B cell (primary cell): ENCODE measurements around the gene NPEPPS.
"Not testable (repeated sequence)": the region's sequence is repeated elsewhere in the genome, so short reads cannot be mapped to it uniquely, and the experiment has no call there.

Experiments
- CTCF ChIP-seq: fragments of 200-600 bp; IDR thresholded peaks from one replicate; pipeline ENCODE4 v1.8.0; 2022; ENCODE audit warnings: antibody characterized with exemption, mild to moderate bottlenecking
- EZH2 ChIP-seq: IDR thresholded peaks from 2 replicates; pipeline ENCODE4 v1.6.1; 2012; ENCODE audit warnings: borderline replicate concordance, low read depth, mild to moderate bottlenecking, moderate library complexity, low read length; ENCODE audit not compliant: insufficient read depth, poor library complexity, severe bottlenecking

GRCh38 chr17:47562406-47562705, 31.4 kb downstream of the NPEPPS start:
- TF ChIP-seq CTCF, EZH2: not testable (repeated sequence)
